K562 (cell line): Measurements from ENCODE around the gene METTL25B. TPM values are rescaled to one million over a fixed set of nuclear protein-coding genes. Genes with fewer than 3 reads are reported as not detected.
A peak's percentile ranks its signal among the peaks of the same experiment; 100 is the strongest.

Experiments
- ADNP ChIP-seq: fragments of 200-800 bp; sonication (Bioruptor generic); IDR thresholded peaks from 2 replicates; pipeline ENCODE4 v1.6.1; 2016; ENCODE audit warnings: missing genetic modification characterization, missing compliant biosample characterization
- ARID1B ChIP-seq: fragments of 450-650 bp; IDR thresholded peaks from 2 replicates; pipeline ENCODE4 v1.6.1; 2016; ENCODE audit warnings: antibody characterized with exemption, mild to moderate bottlenecking, inconsistent platforms
- ARID2 ChIP-seq: fragments of 450-650 bp; IDR thresholded peaks from 2 replicates; pipeline ENCODE4 v1.6.1; 2017; ENCODE audit warnings: antibody characterized with exemption, mild to moderate bottlenecking
- GABPA ChIP-seq: fragments of 200-800 bp; sonication (Bioruptor generic); conservative IDR thresholded peaks from 2 replicates; pipeline ENCODE4 v1.6.1; 2016; ENCODE audit warnings: low read depth, missing genetic modification characterization, missing compliant biosample characterization
- HCFC1 ChIP-seq: IDR thresholded peaks from 2 replicates; pipeline ENCODE4 v1.6.1; 2012; ENCODE audit warnings: low read depth, low read length, improper control_type of control experiment
- MCM7 ChIP-seq, 2 experiments: fragments of 450-650 bp; IDR thresholded peaks; 2 replicates each; pipeline ENCODE4 v1.6.1; 2016 to 2018
- NFATC3 ChIP-seq: fragments of 450-650 bp; IDR thresholded peaks from 2 replicates; pipeline ENCODE4 v1.6.1; 2017; ENCODE audit warnings: mild to moderate bottlenecking
- RBM25 ChIP-seq: fragments of 200-400 bp; formaldehyde crosslinking; IDR thresholded peaks from 2 replicates; pipeline ENCODE4 v1.6.1; 2018; ENCODE audit warnings: low read length, low read depth, moderate library complexity; ENCODE audit not compliant: severe bottlenecking
- RHOXF2B ChIP-seq: fragments of 250-450 bp; sonication (Bioruptor Pico); conservative IDR thresholded peaks from 2 replicates; pipeline ENCODE4 v1.5.1; 2021
- SRF ChIP-seq, 2 experiments: fragments of 250-450, 450-650 bp in 1 of 2; sonication (Bioruptor Pico) in 1 of 2; sonication (generic) in 1 of 2; formaldehyde crosslinking; IDR thresholded peaks; 2 replicates each; pipeline versions ENCODE4 v1.5.0 to v1.5.1; 2020 to 2022; ENCODE audit warnings: mild to moderate bottlenecking in 1 of 2, missing genetic modification reagents in 1 of 2
- TCF7L2 ChIP-seq: fragments of 150-350 bp; IDR thresholded peaks from 2 replicates; pipeline ENCODE4 v1.6.1; 2016; ENCODE audit warnings: low read depth, mild to moderate bottlenecking, low read length, moderate library complexity
- ZBED1 ChIP-seq: IDR thresholded peaks from 2 replicates; pipeline ENCODE4 v1.6.1; 2014
- ZBTB7A ChIP-seq: IDR thresholded peaks from 2 replicates; pipeline ENCODE4 v1.6.1; 2011; ENCODE audit warnings: low read depth, mild to moderate bottlenecking, low read length, moderate library complexity, borderline replicate concordance; ENCODE audit not compliant: control insufficient read depth
- ZKSCAN1 ChIP-seq: fragments of 150-350 bp; IDR thresholded peaks from 2 replicates; pipeline ENCODE4 v1.6.1; 2016; ENCODE audit warnings: low read depth, low read length
- ZKSCAN3 ChIP-seq: fragments of 250-450 bp; sonication (Bioruptor Pico); IDR thresholded peaks from 2 replicates; pipeline ENCODE4 v1.4.0; 2020
- ZNF124 ChIP-seq: sonication (generic); formaldehyde crosslinking; IDR thresholded peaks from 2 replicates; pipeline ENCODE4 v1.8.1; 2022; ENCODE audit warnings: missing genetic modification reagents
- ZNF143 ChIP-seq: sonication (generic); formaldehyde crosslinking; IDR thresholded peaks from 2 replicates; pipeline ENCODE4 v1.9.0; 2022; ENCODE audit warnings: mild to moderate bottlenecking, missing genetic modification reagents
- ZNF431 ChIP-seq: sonication (generic); formaldehyde crosslinking; IDR thresholded peaks from 2 replicates; pipeline ENCODE4 v1.8.0; 2022; ENCODE audit warnings: mild to moderate bottlenecking, missing genetic modification reagents
- ZNF668 ChIP-seq: fragments of 250-450 bp; sonication (Bioruptor Pico); IDR thresholded peaks from 2 replicates; pipeline ENCODE4 v1.8.0; 2022; ENCODE audit warnings: mild to moderate bottlenecking, inconsistent platforms
- ZNF830 ChIP-seq: fragments of 250-450 bp; sonication (Bioruptor Pico); IDR thresholded peaks from 2 replicates; pipeline ENCODE4 v1.5.0; 2021; ENCODE audit warnings: mild to moderate bottlenecking
- polyA plus RNA-seq, 8 experiments: library from polyadenylated mRNA; depleted of rRNA in 4 of 8; stranded (reverse) in 5 of 8; unstranded in 3 of 8; fragments of >200 nt; fragmentation: Nextera tagmentation in 2 of 8; fragmentation: Illumina TruSeq in 1 of 8; extraction: Ambion mirVana in 2 of 8; extraction: Trizol in 1 of 8; gene quantifications; 2 replicates each; pipeline versions ENCODE4 v1.2.1 to v1.2.3, GENCODE V29; 2011 to 2014; ENCODE audit warnings: inconsistent platforms in 1 of 8, missing spikeins in 1 of 8
- total RNA-seq, 7 experiments: library from RNA; depleted of rRNA in 6 of 7; stranded (reverse); fragments of >200 nt in 6 of 7; fragmentation: Illumina TruSeq in 2 of 7; extraction: Trizol in 2 of 7; gene quantifications; 2 replicates each; pipeline versions ENCODE4 v1.2.1 to v1.2.3, GENCODE V29; 2011 to 2021; ENCODE audit warnings: low replicate concordance in 1 of 7
- TF ChIP-seq, protein P1 (sequence below): fragments of 250-450 bp; sonication (Bioruptor Pico); IDR thresholded peaks from 2 replicates; pipeline ENCODE4 v1.8.0; 2021; ENCODE audit warnings: moderate library complexity, mild to moderate bottlenecking, inconsistent platforms
- TF ChIP-seq, protein P2 (sequence below): sonication (generic); formaldehyde crosslinking; IDR thresholded peaks from 2 replicates; pipeline ENCODE4 v1.5.0; 2020; ENCODE audit warnings: missing genetic modification reagents
- TF ChIP-seq, protein P3 (sequence below): fragments of 250-450 bp; sonication (Bioruptor Pico); IDR thresholded peaks from 2 replicates; pipeline ENCODE4 v1.4.0; 2020; ENCODE audit warnings: mild to moderate bottlenecking, moderate library complexity
- TF ChIP-seq, protein P4 (sequence below): sonication (generic); formaldehyde crosslinking; IDR thresholded peaks from 2 replicates; pipeline ENCODE4 v1.8.1; 2022; ENCODE audit warnings: missing genetic modification reagents

METTL25B gene
- total and polyA plus RNA-seq, 9 of the 15 experiments (the other 6 are each of a cell fraction or from before 2014, with no cell fraction given) = 7.7 to 48.3 (median 33.1) TPM

DNA sequence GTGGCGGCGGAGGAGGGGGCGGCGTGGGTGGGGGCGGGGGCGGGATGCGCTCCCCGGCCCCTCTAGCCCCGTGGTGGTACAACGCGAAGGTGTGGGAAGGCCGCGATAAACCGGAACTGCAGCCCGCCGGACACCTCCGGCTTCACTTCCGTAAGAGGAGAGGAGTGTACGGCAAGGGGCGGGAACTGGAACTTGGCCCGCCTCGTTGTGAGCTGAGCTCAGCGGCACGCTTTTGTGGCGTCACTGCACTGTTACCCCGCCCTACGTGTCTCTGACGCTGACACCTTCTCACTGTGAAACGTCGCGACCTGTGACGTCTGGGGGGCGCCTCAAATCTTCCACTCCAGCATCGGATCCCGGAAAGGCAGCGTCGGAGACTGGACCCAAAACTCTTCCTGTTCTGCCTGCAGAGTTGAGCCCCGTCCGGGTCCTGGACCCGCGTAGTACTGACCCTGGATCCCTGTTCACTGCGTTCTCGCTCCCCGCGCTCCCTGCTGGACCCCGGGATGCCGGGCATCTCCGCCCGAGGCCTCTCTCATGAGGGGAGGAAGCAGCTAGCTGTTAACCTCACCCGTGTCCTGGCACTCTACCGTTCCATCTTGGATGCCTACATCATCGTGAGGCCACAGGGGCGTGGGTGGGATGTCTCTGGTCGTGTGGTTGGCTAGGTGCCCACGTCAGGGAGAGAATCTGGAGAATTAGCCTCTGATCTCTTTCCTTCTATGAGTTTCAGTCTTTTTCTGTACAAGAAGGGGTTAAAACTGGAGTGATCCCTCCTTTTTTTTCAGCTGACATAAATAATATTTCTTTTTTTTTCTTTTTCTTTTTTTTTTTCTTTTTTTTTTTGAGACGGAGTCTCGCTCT lies 562 bp downstream of the METTL25B start, which contains the start of gene ISG20L2 (continued):
- TF ChIP-seq ZKSCAN3 (CRISPR knock-in tag) (no peak), ZNF124 (no peak), ZKSCAN1 (0 out of 2 replicates have a peak, but pooled peaks have one; percentile 29), ADNP (no peak), ZNF143 (CRISPR knock-in tag) (no peak), ZNF830 (CRISPR knock-in tag) (no peak), ARID1B (peak; percentile 41; the same call in 1 of the 2 replicates), TCF7L2 (no peak), ZBTB7A (no peak; the same call in 1 of the 2 replicates), GABPA (tag) (peak; percentile 82), ZBED1 (no peak), ARID2 (no peak), MCM7 (IDR thresholded peaks at IDR 0.05) (no peak), HCFC1 (peak; percentile 76), ZNF431 (CRISPR knock-in tag) (no peak), RHOXF2B (CRISPR knock-in tag) (no peak), ZNF668 (CRISPR knock-in tag) (no peak), SRF (CRISPR knock-in tag; IDR thresholded peaks at IDR 0.05) (peak in 1 of 2 experiments; percentile 78; a peak in 2 of 4 replicates), RBM25 (no peak), NFATC3 (no peak)
- TF ChIP-seq, protein P1, sequence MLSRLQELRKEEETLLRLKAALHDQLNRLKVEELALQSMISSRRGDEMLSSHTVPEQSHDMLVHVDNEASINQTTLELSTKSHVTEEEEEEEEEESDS (CRISPR knock-in tag) = no peak
- TF ChIP-seq, protein P2, sequence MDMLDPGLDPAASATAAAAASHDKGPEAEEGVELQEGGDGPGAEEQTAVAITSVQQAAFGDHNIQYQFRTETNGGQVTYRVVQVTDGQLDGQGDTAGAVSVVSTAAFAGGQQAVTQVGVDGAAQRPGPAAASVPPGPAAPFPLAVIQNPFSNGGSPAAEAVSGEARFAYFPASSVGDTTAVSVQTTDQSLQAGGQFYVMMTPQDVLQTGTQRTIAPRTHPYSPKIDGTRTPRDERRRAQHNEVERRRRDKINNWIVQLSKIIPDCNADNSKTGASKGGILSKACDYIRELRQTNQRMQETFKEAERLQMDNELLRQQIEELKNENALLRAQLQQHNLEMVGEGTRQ (CRISPR knock-in tag) = no peak
- TF ChIP-seq, protein P3, sequence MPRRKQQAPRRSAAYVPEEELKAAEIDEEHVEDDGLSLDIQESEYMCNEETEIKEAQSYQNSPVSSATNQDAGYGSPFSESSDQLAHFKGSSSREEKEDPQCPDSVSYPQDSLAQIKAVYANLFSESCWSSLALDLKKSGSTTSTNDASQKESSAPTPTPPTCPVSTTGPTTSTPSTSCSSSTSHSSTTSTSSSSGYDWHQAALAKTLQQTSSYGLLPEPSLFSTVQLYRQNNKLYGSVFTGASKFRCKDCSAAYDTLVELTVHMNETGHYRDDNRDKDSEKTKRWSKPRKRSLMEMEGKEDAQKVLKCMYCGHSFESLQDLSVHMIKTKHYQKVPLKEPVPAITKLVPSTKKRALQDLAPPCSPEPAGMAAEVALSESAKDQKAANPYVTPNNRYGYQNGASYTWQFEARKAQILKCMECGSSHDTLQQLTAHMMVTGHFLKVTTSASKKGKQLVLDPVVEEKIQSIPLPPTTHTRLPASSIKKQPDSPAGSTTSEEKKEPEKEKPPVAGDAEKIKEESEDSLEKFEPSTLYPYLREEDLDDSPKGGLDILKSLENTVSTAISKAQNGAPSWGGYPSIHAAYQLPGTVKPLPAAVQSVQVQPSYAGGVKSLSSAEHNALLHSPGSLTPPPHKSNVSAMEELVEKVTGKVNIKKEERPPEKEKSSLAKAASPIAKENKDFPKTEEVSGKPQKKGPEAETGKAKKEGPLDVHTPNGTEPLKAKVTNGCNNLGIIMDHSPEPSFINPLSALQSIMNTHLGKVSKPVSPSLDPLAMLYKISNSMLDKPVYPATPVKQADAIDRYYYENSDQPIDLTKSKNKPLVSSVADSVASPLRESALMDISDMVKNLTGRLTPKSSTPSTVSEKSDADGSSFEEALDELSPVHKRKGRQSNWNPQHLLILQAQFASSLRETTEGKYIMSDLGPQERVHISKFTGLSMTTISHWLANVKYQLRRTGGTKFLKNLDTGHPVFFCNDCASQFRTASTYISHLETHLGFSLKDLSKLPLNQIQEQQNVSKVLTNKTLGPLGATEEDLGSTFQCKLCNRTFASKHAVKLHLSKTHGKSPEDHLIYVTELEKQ = no peak
- TF ChIP-seq, protein P4, sequence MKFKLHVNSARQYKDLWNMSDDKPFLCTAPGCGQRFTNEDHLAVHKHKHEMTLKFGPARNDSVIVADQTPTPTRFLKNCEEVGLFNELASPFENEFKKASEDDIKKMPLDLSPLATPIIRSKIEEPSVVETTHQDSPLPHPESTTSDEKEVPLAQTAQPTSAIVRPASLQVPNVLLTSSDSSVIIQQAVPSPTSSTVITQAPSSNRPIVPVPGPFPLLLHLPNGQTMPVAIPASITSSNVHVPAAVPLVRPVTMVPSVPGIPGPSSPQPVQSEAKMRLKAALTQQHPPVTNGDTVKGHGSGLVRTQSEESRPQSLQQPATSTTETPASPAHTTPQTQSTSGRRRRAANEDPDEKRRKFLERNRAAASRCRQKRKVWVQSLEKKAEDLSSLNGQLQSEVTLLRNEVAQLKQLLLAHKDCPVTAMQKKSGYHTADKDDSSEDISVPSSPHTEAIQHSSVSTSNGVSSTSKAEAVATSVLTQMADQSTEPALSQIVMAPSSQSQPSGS (CRISPR knock-in tag) = no peak
